ENCODE results near the gene KRTAP10-4.

DNA sequence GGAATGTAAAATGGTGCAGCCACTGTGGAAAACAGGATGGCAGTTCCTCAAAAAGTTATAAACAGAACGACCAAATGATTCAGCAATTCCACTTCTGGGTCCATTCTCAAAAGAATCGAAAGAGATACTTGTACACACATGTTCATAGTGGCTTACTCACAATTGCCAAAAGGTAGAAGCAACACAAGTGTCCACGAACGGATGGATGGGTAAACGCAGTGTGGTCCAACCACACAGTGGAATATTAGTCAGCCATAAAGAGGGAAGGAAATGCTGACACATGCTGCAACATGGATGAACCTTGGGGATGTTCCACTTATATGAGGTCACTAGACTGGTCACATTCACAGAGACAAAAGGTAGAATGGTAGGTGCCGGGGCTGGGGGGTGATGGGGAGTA is 38.8 kb upstream of the KRTAP10-4 start:
- TF ChIP-seq FOXA1 (IDR thresholded peaks at IDR 0.05), result no peak
- TF ChIP-seq TAF1 (conservative IDR thresholded peaks at IDR 0.05), result no peak
- TF ChIP-seq GABPA (IDR thresholded peaks at IDR 0.05 in 1 of 2, conservative IDR thresholded peaks at IDR 0.05 in 1 of 2), result no peak
- TF ChIP-seq, protein P1, sequence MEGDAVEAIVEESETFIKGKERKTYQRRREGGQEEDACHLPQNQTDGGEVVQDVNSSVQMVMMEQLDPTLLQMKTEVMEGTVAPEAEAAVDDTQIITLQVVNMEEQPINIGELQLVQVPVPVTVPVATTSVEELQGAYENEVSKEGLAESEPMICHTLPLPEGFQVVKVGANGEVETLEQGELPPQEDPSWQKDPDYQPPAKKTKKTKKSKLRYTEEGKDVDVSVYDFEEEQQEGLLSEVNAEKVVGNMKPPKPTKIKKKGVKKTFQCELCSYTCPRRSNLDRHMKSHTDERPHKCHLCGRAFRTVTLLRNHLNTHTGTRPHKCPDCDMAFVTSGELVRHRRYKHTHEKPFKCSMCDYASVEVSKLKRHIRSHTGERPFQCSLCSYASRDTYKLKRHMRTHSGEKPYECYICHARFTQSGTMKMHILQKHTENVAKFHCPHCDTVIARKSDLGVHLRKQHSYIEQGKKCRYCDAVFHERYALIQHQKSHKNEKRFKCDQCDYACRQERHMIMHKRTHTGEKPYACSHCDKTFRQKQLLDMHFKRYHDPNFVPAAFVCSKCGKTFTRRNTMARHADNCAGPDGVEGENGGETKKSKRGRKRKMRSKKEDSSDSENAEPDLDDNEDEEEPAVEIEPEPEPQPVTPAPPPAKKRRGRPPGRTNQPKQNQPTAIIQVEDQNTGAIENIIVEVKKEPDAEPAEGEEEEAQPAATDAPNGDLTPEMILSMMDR (IDR thresholded peaks at IDR 0.05; ENCODE audit: low read depth, low read length, missing input control), result no peak
- TF ChIP-seq, protein P2, sequence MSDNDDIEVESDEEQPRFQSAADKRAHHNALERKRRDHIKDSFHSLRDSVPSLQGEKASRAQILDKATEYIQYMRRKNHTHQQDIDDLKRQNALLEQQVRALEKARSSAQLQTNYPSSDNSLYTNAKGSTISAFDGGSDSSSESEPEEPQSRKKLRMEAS (IDR thresholded peaks at IDR 0.05), result no peak
- no peak for TF ChIP-seq EGR1 (IDR thresholded peaks at IDR 0.05; ENCODE audit: low read depth in 2 of 2)
- TF ChIP-seq, protein P3, sequence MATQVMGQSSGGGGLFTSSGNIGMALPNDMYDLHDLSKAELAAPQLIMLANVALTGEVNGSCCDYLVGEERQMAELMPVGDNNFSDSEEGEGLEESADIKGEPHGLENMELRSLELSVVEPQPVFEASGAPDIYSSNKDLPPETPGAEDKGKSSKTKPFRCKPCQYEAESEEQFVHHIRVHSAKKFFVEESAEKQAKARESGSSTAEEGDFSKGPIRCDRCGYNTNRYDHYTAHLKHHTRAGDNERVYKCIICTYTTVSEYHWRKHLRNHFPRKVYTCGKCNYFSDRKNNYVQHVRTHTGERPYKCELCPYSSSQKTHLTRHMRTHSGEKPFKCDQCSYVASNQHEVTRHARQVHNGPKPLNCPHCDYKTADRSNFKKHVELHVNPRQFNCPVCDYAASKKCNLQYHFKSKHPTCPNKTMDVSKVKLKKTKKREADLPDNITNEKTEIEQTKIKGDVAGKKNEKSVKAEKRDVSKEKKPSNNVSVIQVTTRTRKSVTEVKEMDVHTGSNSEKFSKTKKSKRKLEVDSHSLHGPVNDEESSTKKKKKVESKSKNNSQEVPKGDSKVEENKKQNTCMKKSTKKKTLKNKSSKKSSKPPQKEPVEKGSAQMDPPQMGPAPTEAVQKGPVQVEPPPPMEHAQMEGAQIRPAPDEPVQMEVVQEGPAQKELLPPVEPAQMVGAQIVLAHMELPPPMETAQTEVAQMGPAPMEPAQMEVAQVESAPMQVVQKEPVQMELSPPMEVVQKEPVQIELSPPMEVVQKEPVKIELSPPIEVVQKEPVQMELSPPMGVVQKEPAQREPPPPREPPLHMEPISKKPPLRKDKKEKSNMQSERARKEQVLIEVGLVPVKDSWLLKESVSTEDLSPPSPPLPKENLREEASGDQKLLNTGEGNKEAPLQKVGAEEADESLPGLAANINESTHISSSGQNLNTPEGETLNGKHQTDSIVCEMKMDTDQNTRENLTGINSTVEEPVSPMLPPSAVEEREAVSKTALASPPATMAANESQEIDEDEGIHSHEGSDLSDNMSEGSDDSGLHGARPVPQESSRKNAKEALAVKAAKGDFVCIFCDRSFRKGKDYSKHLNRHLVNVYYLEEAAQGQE (IDR thresholded peaks at IDR 0.05), result no peak
- TF ChIP-seq JUND (IDR thresholded peaks at IDR 0.05), result no peak
- TF ChIP-seq NR2F2 (IDR thresholded peaks at IDR 0.05), result no peak
